K562 (cell line): ENCODE measurements around the gene IL1RAPL2. TPM values are rescaled to one million over a fixed set of nuclear protein-coding genes. Genes with fewer than 3 reads are reported as not detected.

Source experiments
- ATAC-seq: fragments of 200-7000 bp; cut with Tn5 transposase; 3 replicates; pipeline ENCODE4 v1.9.1; 2020; ENCODE audit warnings: moderate library complexity
- BruUV-seq: library from RNA; stranded (reverse); fragments of 400-500 nt; replicated peaks from 2 replicates; lab custom pipeline; 2021; lab: Mats Ljungman, UMichigan
- CTCF ChIA-PET: fragments of 300-600 bp; formaldehyde crosslinking; extraction: SDS; loops from one replicate; lab custom pipeline; 2021; ENCODE audit warnings: low intra/inter-chr PET ratio; lab: Yijun Ruan, JAX
- POLR2A ChIA-PET: fragments of 300-600, 350-650 bp; sonication (Branson Sonifier 250); formaldehyde crosslinking; extraction: SDS; loops from one replicate; lab custom pipeline; 2021; ENCODE audit warnings: antibody characterized with exemption, inconsistent platforms; lab: Yijun Ruan, JAX
- DNase-seq, 4 experiments: peaks; one replicate each; pipeline versions ENCODE4 v3.0.0 to v3.0.0-alpha.2; 2011 to 2018; ENCODE audit warnings: low spot score in 3 of 4, mixed read lengths in 3 of 4; ENCODE audit errors: extremely low read depth in 1 of 4
- FAIRE-seq: peaks from 2 replicates; lab custom pipeline; 2011; peaks lifted over from hg19 to GRCh38; lab: Jason Lieb, UNC
- H2AFZ ChIP-seq: 2 replicates; pipeline ENCODE4 v1.6.0; 2011; ENCODE audit warnings: low read depth, low read length, control low read depth, inconsistent platforms
- H3K27ac ChIP-seq: fragments of 200-600 bp; 3 replicates; pipeline ENCODE4 v1.8.0; 2011; ENCODE audit warnings: low read depth, mild to moderate bottlenecking, control low read depth, inconsistent platforms, low read length, moderate library complexity, mixed read lengths; ENCODE audit errors: extremely low read depth
- H3K27me3 ChIP-seq, 2 experiments: fragments of 300-600 bp in 1 of 2; 2 replicates in 1 of 2; 3 replicates in 1 of 2; pipeline versions ENCODE4 v1.6.0 to v1.8.0; 2011; ENCODE audit warnings: inconsistent platforms in 2 of 2, low read length in 2 of 2, mild to moderate bottlenecking in 1 of 2, mixed read lengths in 1 of 2, moderate library complexity in 1 of 2; ENCODE audit not compliant: control insufficient read depth in 2 of 2, insufficient read depth in 2 of 2
- H3K36me3 ChIP-seq: fragments of 300-600 bp; 3 replicates; pipeline ENCODE4 v1.8.0; 2011; ENCODE audit warnings: mild to moderate bottlenecking, low read length, inconsistent platforms; ENCODE audit not compliant: control insufficient read depth, insufficient read depth
- H3K4me1 ChIP-seq, 2 experiments: fragments of 200-600 bp in 1 of 2; replicated peaks in 1 of 2; 2 replicates in 1 of 2; 3 replicates in 1 of 2; pipeline versions ENCODE4 v1.5.1 to v1.8.0; 2011; ENCODE audit warnings: inconsistent platforms in 2 of 2, low read length in 2 of 2, mild to moderate bottlenecking in 1 of 2, mixed read lengths in 1 of 2, moderate library complexity in 1 of 2; ENCODE audit not compliant: control insufficient read depth in 2 of 2, insufficient read depth in 2 of 2
- H3K4me2 ChIP-seq: 2 replicates; pipeline ENCODE4 v1.6.1; 2011; ENCODE audit warnings: low read length, control low read depth, inconsistent platforms, mixed read lengths; ENCODE audit not compliant: insufficient read depth
- H3K4me3 ChIP-seq: fragments of 200-600 bp; sonication (generic), shearing (Covaris generic); 2 replicates; pipeline ENCODE4 v1.5.1; 2016; ENCODE audit warnings: control low read depth, inconsistent platforms
- H3K79me2 ChIP-seq: fragments of 200-600 bp; 3 replicates; pipeline ENCODE4 v1.8.0; 2011; ENCODE audit warnings: low read length, inconsistent platforms; ENCODE audit not compliant: control insufficient read depth, insufficient read depth
- H3K9ac ChIP-seq, 2 experiments: 2 replicates each; pipeline versions ENCODE4 v1.6.0 to v1.6.1; 2011; ENCODE audit warnings: low read depth in 2 of 2, low read length in 2 of 2, control low read depth in 1 of 2, inconsistent platforms in 1 of 2, mild to moderate bottlenecking in 1 of 2, mixed read lengths in 1 of 2; ENCODE audit not compliant: insufficient read depth in 1 of 2
- H3K9me1 ChIP-seq: one replicate; pipeline ENCODE4 v1.6.0; 2011; ENCODE audit warnings: inconsistent platforms, mild to moderate bottlenecking, low read length, moderate library complexity; ENCODE audit not compliant: control insufficient read depth, insufficient read depth
- H3K9me3 ChIP-seq: replicated peaks from 2 replicates; pipeline ENCODE4 v1.5.1; 2011; ENCODE audit warnings: low read depth, low read length, inconsistent platforms; ENCODE audit not compliant: control insufficient read depth, insufficient read depth
- H4K20me1 ChIP-seq: replicated peaks from 2 replicates; pipeline ENCODE4 v1.6.1; 2011; ENCODE audit warnings: low read length, inconsistent platforms, mixed read lengths; ENCODE audit not compliant: control insufficient read depth, insufficient read depth
- CCAR2 ChIP-seq: fragments of 200-400 bp; formaldehyde crosslinking; IDR thresholded peaks from 2 replicates; pipeline ENCODE4 v1.6.1; 2017; ENCODE audit warnings: mild to moderate bottlenecking, low read depth, low read length
- DMBX1 ChIP-seq: fragments of 250-450 bp; sonication (Bioruptor Pico); IDR thresholded peaks from 2 replicates; pipeline ENCODE4 v1.8.0; 2022; ENCODE audit warnings: inconsistent platforms, mild to moderate bottlenecking, moderate library complexity, borderline replicate concordance
- MTA1 ChIP-seq: fragments of 450-650 bp; IDR thresholded peaks from 2 replicates; pipeline ENCODE4 v1.6.1; 2017; ENCODE audit warnings: borderline replicate concordance
- NCOR1 ChIP-seq: fragments of 450-650 bp; IDR thresholded peaks from 2 replicates; pipeline ENCODE4 v1.6.1; 2016; ENCODE audit warnings: mild to moderate bottlenecking, moderate library complexity
- NFRKB ChIP-seq: fragments of 450-650 bp; IDR thresholded peaks from 2 replicates; pipeline ENCODE4 v1.6.1; 2016; ENCODE audit warnings: low read depth
- PHF21A ChIP-seq: fragments of 450-650 bp; IDR thresholded peaks from 2 replicates; pipeline ENCODE4 v1.6.1; 2017; ENCODE audit warnings: low read depth, borderline replicate concordance
- SREBF1 ChIP-seq: fragments of 150-350 bp; IDR thresholded peaks from 2 replicates; pipeline ENCODE4 v1.6.1; 2014; ENCODE audit warnings: antibody characterized with exemption, low read depth, low read length, borderline replicate concordance
- WGBS: fragments of 100-300 bp; shearing (Covaris generic); methylation state at CpG from one replicate; pipeline ENCODE4 v1.1.6; 2016; ENCODE audit warnings: low coverage, mixed read lengths; ENCODE audit not compliant: insufficient coverage; ENCODE audit errors: missing lambda C conversion rate; 5-methylcytosine and 5-hydroxymethylcytosine counted together
- in situ Hi-C: fragments of 300-500 bp; cut with MboI; formaldehyde crosslinking; loops from 4 replicates; pipeline ENCODE4 v1.15.0; 2018; ENCODE audit warnings: inconsistent platforms, mixed read lengths
- intact Hi-C: fragments of 100-400 bp; cut with micrococcal nuclease; formaldehyde crosslinking; loops from 2 replicates; pipeline ENCODE4 v1.14.2; 2022
- polyA plus RNA-seq, 8 experiments: library from polyadenylated mRNA; depleted of rRNA in 4 of 8; stranded (reverse) in 5 of 8; unstranded in 3 of 8; fragments of >200 nt; fragmentation: Nextera tagmentation in 2 of 8; fragmentation: Illumina TruSeq in 1 of 8; extraction: Ambion mirVana in 2 of 8; extraction: Trizol in 1 of 8; gene quantifications; 2 replicates each; pipeline versions ENCODE4 v1.2.1 to v1.2.3, GENCODE V29; 2011 to 2014; ENCODE audit warnings: inconsistent platforms in 1 of 8, missing spikeins in 1 of 8
- total RNA-seq, 7 experiments: library from RNA; depleted of rRNA in 6 of 7; stranded (reverse); fragments of >200 nt in 6 of 7; fragmentation: Illumina TruSeq in 2 of 7; extraction: Trizol in 2 of 7; gene quantifications; 2 replicates each; pipeline versions ENCODE4 v1.2.1 to v1.2.3, GENCODE V29; 2011 to 2021; ENCODE audit warnings: low replicate concordance in 1 of 7
- TF ChIP-seq, protein P1 (sequence below): sonication (generic); formaldehyde crosslinking; IDR thresholded peaks from 2 replicates; pipeline ENCODE4 v1.8.0; 2023; ENCODE audit warnings: mild to moderate bottlenecking, missing genetic modification reagents
- TF ChIP-seq, protein P2 (sequence below): fragments of 200-600 bp; sonication (generic); IDR thresholded peaks from one replicate; pipeline ENCODE4 v1.6.1; 2012; ENCODE audit warnings: mild to moderate bottlenecking, low read depth, low read length, inconsistent platforms

The IL1RAPL2 gene
- total and polyA plus RNA-seq, 9 of the 15 experiments (the other 6 are each of a cell fraction or from before 2014, with no cell fraction given), result not detected

DNA sequence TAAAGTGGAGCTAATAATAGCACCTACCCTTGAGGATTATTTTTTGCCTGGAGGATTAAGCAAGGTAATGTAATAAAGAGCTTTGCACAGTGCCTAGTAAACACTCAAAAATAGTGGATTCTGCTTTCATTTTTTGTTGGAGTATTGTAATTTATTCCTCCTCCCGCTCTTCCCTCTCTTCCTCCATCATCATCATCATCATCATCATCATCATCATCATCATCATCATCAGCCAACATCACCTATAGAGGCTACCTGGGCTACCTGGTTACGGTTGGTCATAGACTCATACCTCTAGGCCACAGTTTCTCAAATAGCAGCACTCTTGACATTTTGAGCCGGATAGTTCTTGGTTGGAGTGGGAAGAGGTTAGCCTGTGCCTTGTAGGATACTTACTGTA, 781.4 kb downstream of the IL1RAPL2 start:
- Histone ChIP-seq H3K27me3 (no peaks in the 10 kb centered on the region), H3K9ac (no peak overlapping the region), H3K9me3 (no peaks in the 10 kb centered on the region), H2AFZ (no peak overlapping the region), H3K9me1 (no peaks in the 10 kb centered on the region), H4K20me1 (no peaks in the 10 kb centered on the region), H3K36me3 (no peaks in the 10 kb centered on the region), H3K4me3 (no peak overlapping the region), H3K4me1 (no peaks in the 10 kb centered on the region), H3K79me2 (no peaks in the 10 kb centered on the region), H3K27ac (no peak overlapping the region), H3K4me2 (no peak overlapping the region)
- 4% methylated on average over 3 of the region's 3 CpGs for WGBS
- in situ Hi-C loops (no loop called here), intact Hi-C loops (no loop called here)
- no TSS peak for BruUV-seq
- DNase-seq, result no peak
- FAIRE-seq, result no peak
- ChIA-PET CTCF (no interaction called here), POLR2A (no interaction called here)
- ATAC-seq, result no peak
- TF ChIP-seq SREBF1 (no peak), MTA1 (no peak), DMBX1 (no peak), NCOR1 (no peak), NFRKB (no peak), PHF21A (no peak), CCAR2 (no peak)
- TF ChIP-seq, protein P1, sequence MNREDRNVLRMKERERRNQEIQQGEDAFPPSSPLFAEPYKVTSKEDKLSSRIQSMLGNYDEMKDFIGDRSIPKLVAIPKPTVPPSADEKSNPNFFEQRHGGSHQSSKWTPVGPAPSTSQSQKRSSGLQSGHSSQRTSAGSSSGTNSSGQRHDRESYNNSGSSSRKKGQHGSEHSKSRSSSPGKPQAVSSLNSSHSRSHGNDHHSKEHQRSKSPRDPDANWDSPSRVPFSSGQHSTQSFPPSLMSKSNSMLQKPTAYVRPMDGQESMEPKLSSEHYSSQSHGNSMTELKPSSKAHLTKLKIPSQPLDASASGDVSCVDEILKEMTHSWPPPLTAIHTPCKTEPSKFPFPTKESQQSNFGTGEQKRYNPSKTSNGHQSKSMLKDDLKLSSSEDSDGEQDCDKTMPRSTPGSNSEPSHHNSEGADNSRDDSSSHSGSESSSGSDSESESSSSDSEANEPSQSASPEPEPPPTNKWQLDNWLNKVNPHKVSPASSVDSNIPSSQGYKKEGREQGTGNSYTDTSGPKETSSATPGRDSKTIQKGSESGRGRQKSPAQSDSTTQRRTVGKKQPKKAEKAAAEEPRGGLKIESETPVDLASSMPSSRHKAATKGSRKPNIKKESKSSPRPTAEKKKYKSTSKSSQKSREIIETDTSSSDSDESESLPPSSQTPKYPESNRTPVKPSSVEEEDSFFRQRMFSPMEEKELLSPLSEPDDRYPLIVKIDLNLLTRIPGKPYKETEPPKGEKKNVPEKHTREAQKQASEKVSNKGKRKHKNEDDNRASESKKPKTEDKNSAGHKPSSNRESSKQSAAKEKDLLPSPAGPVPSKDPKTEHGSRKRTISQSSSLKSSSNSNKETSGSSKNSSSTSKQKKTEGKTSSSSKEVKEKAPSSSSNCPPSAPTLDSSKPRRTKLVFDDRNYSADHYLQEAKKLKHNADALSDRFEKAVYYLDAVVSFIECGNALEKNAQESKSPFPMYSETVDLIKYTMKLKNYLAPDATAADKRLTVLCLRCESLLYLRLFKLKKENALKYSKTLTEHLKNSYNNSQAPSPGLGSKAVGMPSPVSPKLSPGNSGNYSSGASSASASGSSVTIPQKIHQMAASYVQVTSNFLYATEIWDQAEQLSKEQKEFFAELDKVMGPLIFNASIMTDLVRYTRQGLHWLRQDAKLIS (CRISPR knock-in tag), result no peak
- TF ChIP-seq, protein P2, sequence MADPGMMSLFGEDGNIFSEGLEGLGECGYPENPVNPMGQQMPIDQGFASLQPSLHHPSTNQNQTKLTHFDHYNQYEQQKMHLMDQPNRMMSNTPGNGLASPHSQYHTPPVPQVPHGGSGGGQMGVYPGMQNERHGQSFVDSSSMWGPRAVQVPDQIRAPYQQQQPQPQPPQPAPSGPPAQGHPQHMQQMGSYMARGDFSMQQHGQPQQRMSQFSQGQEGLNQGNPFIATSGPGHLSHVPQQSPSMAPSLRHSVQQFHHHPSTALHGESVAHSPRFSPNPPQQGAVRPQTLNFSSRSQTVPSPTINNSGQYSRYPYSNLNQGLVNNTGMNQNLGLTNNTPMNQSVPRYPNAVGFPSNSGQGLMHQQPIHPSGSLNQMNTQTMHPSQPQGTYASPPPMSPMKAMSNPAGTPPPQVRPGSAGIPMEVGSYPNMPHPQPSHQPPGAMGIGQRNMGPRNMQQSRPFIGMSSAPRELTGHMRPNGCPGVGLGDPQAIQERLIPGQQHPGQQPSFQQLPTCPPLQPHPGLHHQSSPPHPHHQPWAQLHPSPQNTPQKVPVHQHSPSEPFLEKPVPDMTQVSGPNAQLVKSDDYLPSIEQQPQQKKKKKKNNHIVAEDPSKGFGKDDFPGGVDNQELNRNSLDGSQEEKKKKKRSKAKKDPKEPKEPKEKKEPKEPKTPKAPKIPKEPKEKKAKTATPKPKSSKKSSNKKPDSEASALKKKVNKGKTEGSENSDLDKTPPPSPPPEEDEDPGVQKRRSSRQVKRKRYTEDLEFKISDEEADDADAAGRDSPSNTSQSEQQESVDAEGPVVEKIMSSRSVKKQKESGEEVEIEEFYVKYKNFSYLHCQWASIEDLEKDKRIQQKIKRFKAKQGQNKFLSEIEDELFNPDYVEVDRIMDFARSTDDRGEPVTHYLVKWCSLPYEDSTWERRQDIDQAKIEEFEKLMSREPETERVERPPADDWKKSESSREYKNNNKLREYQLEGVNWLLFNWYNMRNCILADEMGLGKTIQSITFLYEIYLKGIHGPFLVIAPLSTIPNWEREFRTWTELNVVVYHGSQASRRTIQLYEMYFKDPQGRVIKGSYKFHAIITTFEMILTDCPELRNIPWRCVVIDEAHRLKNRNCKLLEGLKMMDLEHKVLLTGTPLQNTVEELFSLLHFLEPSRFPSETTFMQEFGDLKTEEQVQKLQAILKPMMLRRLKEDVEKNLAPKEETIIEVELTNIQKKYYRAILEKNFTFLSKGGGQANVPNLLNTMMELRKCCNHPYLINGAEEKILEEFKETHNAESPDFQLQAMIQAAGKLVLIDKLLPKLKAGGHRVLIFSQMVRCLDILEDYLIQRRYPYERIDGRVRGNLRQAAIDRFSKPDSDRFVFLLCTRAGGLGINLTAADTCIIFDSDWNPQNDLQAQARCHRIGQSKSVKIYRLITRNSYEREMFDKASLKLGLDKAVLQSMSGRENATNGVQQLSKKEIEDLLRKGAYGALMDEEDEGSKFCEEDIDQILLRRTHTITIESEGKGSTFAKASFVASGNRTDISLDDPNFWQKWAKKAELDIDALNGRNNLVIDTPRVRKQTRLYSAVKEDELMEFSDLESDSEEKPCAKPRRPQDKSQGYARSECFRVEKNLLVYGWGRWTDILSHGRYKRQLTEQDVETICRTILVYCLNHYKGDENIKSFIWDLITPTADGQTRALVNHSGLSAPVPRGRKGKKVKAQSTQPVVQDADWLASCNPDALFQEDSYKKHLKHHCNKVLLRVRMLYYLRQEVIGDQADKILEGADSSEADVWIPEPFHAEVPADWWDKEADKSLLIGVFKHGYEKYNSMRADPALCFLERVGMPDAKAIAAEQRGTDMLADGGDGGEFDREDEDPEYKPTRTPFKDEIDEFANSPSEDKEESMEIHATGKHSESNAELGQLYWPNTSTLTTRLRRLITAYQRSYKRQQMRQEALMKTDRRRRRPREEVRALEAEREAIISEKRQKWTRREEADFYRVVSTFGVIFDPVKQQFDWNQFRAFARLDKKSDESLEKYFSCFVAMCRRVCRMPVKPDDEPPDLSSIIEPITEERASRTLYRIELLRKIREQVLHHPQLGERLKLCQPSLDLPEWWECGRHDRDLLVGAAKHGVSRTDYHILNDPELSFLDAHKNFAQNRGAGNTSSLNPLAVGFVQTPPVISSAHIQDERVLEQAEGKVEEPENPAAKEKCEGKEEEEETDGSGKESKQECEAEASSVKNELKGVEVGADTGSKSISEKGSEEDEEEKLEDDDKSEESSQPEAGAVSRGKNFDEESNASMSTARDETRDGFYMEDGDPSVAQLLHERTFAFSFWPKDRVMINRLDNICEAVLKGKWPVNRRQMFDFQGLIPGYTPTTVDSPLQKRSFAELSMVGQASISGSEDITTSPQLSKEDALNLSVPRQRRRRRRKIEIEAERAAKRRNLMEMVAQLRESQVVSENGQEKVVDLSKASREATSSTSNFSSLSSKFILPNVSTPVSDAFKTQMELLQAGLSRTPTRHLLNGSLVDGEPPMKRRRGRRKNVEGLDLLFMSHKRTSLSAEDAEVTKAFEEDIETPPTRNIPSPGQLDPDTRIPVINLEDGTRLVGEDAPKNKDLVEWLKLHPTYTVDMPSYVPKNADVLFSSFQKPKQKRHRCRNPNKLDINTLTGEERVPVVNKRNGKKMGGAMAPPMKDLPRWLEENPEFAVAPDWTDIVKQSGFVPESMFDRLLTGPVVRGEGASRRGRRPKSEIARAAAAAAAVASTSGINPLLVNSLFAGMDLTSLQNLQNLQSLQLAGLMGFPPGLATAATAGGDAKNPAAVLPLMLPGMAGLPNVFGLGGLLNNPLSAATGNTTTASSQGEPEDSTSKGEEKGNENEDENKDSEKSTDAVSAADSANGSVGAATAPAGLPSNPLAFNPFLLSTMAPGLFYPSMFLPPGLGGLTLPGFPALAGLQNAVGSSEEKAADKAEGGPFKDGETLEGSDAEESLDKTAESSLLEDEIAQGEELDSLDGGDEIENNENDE, result no peak
